Prostate gland (tissue), 2 donors: ENCODE results near the gene TNRC18. TPM values are rescaled to one million over a fixed set of nuclear protein-coding genes. Genes with fewer than 3 reads are reported as not detected.

Experiments
- DNase-seq: peaks from one replicate; pipeline ENCODE4 v3.0.0-alpha.2; 2019; ENCODE audit warnings: low spot score
- H3K27ac ChIP-seq, 2 donors: fragments of 200-600 bp; sonication (generic); 2 replicates each; pipeline ENCODE4 v1.5.1; 2017 to 2019
- H3K27me3 ChIP-seq: fragments of 200-600 bp; sonication (generic); replicated peaks from 2 replicates; pipeline ENCODE4 v1.5.1; 2019; ENCODE audit not compliant: insufficient read depth
- H3K36me3 ChIP-seq, 2 donors: fragments of 200-600 bp; sonication (generic); 1 replicate in 1 of 2; 2 replicates in 1 of 2; pipeline versions ENCODE4 v1.5.1 to v1.8.1; 2017 to 2019
- H3K4me1 ChIP-seq: fragments of 200-600 bp; sonication (generic); replicated peaks from 2 replicates; pipeline ENCODE4 v1.5.1; 2019
- H3K4me3 ChIP-seq, 2 donors: fragments of 200-600 bp; sonication (generic); 2 replicates each; pipeline ENCODE4 v1.5.1; 2017 to 2019
- H3K9me3 ChIP-seq: fragments of 200-600 bp; sonication (generic); 2 replicates; pipeline ENCODE4 v1.5.1; 2017
- POLR2A ChIP-seq: fragments of 450-650 bp; IDR thresholded peaks from one replicate; pipeline ENCODE4 v1.6.1; 2016; ENCODE audit warnings: antibody characterized with exemption, mild to moderate bottlenecking
- POLR2AphosphoS5 ChIP-seq: sonication (generic); formaldehyde crosslinking; IDR thresholded peaks from one replicate; pipeline ENCODE4 v1.6.1; 2017; ENCODE audit warnings: antibody characterized with exemption
- WGBS: methylation state at CpG from one replicate; pipeline ENCODE4 v1.1.5; 2018; 5-methylcytosine and 5-hydroxymethylcytosine counted together
- intact Hi-C: fragments of 100-400 bp; cut with DNase I; formaldehyde crosslinking; loops from one replicate; pipeline ENCODE4 v1.14.2; 2022
- total RNA-seq, 2 donors: library from RNA; depleted of rRNA; stranded (reverse); fragments of >200 nt; gene quantifications; one replicate each; pipeline ENCODE4 v1.1.0, GENCODE V29; 2016
- TF ChIP-seq, protein P1 (sequence below), 4 experiments: fragments of 200-600 bp in 2 of 4; fragments of 450-650 bp in 2 of 4; sonication (generic) in 2 of 4; IDR thresholded peaks; 1 replicate in 3 of 4; 2 replicates in 1 of 4; pipeline ENCODE4 v1.5.1; 2016 to 2019; ENCODE audit warnings: antibody characterized with exemption in 4 of 4, mild to moderate bottlenecking in 2 of 4, moderate library complexity in 2 of 4

The TNRC18 gene
- total RNA-seq, 2 donors from 2014 or later, result 138 to 290 TPM

DNA sequence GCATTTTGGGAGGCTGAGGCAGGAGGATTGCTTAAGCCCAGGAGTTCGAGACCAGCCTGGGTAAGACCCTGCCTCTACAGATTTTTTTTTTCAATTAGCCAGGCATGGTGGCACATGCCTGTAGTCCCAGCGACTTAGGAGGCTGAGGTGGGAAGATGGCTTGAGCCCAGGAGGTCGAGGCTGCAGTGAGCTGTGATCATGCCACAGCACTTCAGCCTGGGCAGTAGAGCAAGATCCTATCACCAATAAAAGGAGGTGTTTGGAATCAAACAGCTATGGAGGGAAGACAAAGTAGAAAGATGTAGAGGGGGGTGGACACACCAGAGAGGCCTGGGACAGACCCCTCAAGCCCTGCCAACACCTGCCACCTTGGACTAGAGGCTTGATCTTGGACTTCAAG, 9.1 kb upstream of the TNRC18 start:
- no peak for TF ChIP-seq POLR2A
- TF ChIP-seq, protein P1, sequence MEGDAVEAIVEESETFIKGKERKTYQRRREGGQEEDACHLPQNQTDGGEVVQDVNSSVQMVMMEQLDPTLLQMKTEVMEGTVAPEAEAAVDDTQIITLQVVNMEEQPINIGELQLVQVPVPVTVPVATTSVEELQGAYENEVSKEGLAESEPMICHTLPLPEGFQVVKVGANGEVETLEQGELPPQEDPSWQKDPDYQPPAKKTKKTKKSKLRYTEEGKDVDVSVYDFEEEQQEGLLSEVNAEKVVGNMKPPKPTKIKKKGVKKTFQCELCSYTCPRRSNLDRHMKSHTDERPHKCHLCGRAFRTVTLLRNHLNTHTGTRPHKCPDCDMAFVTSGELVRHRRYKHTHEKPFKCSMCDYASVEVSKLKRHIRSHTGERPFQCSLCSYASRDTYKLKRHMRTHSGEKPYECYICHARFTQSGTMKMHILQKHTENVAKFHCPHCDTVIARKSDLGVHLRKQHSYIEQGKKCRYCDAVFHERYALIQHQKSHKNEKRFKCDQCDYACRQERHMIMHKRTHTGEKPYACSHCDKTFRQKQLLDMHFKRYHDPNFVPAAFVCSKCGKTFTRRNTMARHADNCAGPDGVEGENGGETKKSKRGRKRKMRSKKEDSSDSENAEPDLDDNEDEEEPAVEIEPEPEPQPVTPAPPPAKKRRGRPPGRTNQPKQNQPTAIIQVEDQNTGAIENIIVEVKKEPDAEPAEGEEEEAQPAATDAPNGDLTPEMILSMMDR (IDR thresholded peaks at IDR 0.05), result no peak
- TF ChIP-seq POLR2AphosphoS5, result no peak
- intact Hi-C loops, result loop anchor here (5.0 kb wide), 1 partner anchor 45 kb away; no protein-coding TSS in a partner anchor

DNA sequence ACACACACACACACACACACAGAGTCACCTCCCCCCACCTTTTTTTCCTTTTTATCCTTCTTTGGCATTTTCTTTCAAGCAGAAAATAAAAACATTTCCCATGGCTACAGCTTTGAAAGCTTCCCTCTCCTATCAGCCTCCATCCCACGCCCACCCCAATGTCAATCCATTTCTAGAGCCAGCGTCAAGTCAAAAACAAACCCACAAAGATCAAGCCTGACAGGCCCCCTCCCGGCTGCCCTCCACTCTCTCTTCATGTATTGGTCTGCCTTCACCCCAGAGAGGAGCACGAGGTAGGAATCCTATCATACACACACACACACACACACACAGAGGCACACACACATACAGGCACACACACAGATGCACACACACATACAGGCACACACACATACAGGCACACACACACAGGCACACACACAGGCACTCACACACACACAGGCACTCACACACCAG, 8.0 kb upstream of the TNRC18 start:
- H3K27ac ChIP-seq, result no peak overlapping the region
- no peaks in the 10 kb centered on the region for H3K36me3 ChIP-seq
- WGBS, result 50% methylated on average over 4 of the region's 4 CpGs
- intact Hi-C loops, result loop anchor here (5.0 kb wide), 1 partner anchor 46 kb away; no protein-coding TSS in a partner anchor
- no peaks in the 10 kb centered on the region for H3K9me3 ChIP-seq
- TF ChIP-seq, protein P1 (IDR thresholded peaks at IDR 0.05), result no peak
- TF ChIP-seq POLR2AphosphoS5 (no peak), POLR2A (no peak)
- no peak for DNase-seq
- H3K4me3 ChIP-seq, result no peak overlapping the region
- no peaks in the 10 kb centered on the region for H3K27me3 ChIP-seq
- peaks cover 8% of the 10 kb centered on the region for H3K4me1 ChIP-seq

More for the DNA sequence above, 9.1 kb upstream of the TNRC18 start:
- Histone ChIP-seq H3K4me1 (peaks cover 8% of the 10 kb centered on the region), H3K9me3 (no peaks in the 10 kb centered on the region), H3K36me3 (no peaks in the 10 kb centered on the region), H3K27ac (no peak overlapping the region), H3K4me3 (no peak overlapping the region), H3K27me3 (no peaks in the 10 kb centered on the region)
- WGBS, result 89% methylated on average over 3 of the region's 3 CpGs
- no peak for DNase-seq

DNA sequence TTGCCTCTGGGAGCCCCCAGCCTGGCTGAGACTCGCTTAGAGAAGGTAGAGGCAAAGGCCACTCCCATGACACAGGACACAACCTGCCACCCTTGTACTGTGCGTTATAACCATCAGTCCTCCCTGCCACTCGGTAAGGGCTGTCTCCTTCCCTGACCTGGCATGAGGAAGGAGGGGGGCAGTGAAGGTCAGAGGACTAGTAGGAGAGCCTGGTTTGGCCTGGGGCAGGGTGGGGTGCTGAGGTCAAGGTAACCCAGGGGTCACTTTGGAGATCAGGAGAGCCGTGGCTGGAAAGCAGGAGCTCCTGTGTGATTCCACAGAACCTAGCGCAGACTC, 6.9 kb upstream of the TNRC18 start:
- DNase-seq, result no peak
- H3K9me3 ChIP-seq, result no peaks in the 10 kb centered on the region
- TF ChIP-seq POLR2AphosphoS5, result no peak
- TF ChIP-seq, protein P1 (IDR thresholded peaks at IDR 0.05), result no peak
- TF ChIP-seq POLR2A, result no peak

DNA sequence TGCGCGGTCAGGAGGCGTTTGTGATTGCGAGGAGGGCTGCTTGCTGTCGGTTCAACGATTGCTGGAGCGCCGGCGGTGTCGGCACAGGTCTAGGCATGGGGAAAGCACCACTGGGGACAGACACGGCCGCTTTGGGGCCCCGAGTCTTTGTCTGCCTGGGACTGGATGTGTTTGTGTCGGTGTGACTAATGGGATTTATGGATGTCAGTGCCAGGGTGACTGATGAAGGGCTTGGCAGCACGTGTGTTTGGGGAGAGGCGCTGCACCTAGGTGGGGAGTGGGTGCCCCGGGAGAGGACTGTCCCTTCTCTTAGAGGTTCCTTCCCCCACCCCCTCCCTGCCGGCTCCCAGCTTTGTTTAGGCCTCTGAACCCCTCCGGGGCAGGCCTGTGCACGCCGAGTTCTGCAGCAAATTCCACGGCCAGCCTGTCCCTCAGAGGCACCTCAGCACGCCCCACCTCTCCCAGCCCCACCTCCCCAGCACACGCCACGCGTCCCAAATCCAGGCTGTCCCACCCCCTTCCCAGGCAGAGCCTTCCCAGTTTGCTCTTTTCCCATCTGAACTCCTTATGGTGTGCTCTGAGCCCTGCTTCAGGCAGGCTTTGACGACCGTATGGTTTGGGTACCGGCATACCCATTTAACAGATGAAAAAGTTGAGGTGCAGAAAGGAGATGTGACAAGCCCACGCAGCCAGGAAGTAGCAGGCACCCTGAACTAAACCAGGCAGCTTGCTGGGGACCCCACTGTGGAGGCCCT, 6.4 kb upstream of the TNRC18 start:
- no peaks in the 10 kb centered on the region for H3K9me3 ChIP-seq
- no peaks in the 10 kb centered on the region for H3K36me3 ChIP-seq
- intact Hi-C loops, result loop anchor here (5.0 kb wide), 1 partner anchor 47 kb away; no protein-coding TSS in a partner anchor
- H3K4me3 ChIP-seq, result peak overlapping the region; percentile 74 to 95
- H3K27me3 ChIP-seq, result no peaks in the 10 kb centered on the region
- WGBS, result 10% methylated on average over 30 of the region's 30 CpGs
- TF ChIP-seq POLR2AphosphoS5 (peak; percentile 73), POLR2A (peak; percentile 67)
- TF ChIP-seq, protein P1 (IDR thresholded peaks at IDR 0.05), result no peak
- peaks cover 8% of the 10 kb centered on the region for H3K4me1 ChIP-seq
- H3K27ac ChIP-seq, result peak overlapping the region; percentile 100
- DNase-seq, result peak; percentile 87

More for the DNA sequence above, 6.9 kb upstream of the TNRC18 start:
- Histone ChIP-seq H3K27ac (peak overlapping the region; percentile 100), H3K4me1 (peaks cover 8% of the 10 kb centered on the region), H3K36me3 (no peaks in the 10 kb centered on the region), H3K4me3 (no peak overlapping the region), H3K27me3 (no peaks in the 10 kb centered on the region)
- intact Hi-C loops, result loop anchor here (5.0 kb wide), 1 partner anchor 47 kb away; no protein-coding TSS in a partner anchor
- WGBS, result 73% methylated on average over 5 of the region's 5 CpGs
